ENCODE results near the gene ZNF175. TPM values are rescaled to one million over a fixed set of nuclear protein-coding genes. Genes with fewer than 3 reads are reported as not detected.

The ZNF175 gene
- total RNA-seq, 1 donor from 2014 or later: 15.1 TPM

- Histone ChIP-seq H3K9ac (ENCODE audit: low read length) (no peak overlapping the region), H3K27me3 (ENCODE audit: insufficient read depth, low read length) (no peaks in the 10 kb centered on the region), H2AFZ (ENCODE audit: low read depth, low read length) (no peak overlapping the region), H3K27ac (ENCODE audit: low read depth, low read length) (no peak overlapping the region), H3K4me3 (ENCODE audit: insufficient read depth, low read depth, low read length) (no peak overlapping the region), H3K9me3 (ENCODE audit: insufficient read depth, low read depth, low read length) (peaks cover 2% of the 10 kb centered on the region), H3K4me2 (ENCODE audit: low read length) (no peak overlapping the region), H3K36me3 (ENCODE audit: insufficient read depth, low read length) (no peaks in the 10 kb centered on the region), H4K20me1 (ENCODE audit: insufficient read depth, low read length) (no peaks in the 10 kb centered on the region), H3K79me2 (ENCODE audit: insufficient read depth, low read length) (no peaks in the 10 kb centered on the region), H3K4me1 (ENCODE audit: insufficient read depth, low read length) (no peaks in the 10 kb centered on the region)
- TF ChIP-seq, protein P1, sequence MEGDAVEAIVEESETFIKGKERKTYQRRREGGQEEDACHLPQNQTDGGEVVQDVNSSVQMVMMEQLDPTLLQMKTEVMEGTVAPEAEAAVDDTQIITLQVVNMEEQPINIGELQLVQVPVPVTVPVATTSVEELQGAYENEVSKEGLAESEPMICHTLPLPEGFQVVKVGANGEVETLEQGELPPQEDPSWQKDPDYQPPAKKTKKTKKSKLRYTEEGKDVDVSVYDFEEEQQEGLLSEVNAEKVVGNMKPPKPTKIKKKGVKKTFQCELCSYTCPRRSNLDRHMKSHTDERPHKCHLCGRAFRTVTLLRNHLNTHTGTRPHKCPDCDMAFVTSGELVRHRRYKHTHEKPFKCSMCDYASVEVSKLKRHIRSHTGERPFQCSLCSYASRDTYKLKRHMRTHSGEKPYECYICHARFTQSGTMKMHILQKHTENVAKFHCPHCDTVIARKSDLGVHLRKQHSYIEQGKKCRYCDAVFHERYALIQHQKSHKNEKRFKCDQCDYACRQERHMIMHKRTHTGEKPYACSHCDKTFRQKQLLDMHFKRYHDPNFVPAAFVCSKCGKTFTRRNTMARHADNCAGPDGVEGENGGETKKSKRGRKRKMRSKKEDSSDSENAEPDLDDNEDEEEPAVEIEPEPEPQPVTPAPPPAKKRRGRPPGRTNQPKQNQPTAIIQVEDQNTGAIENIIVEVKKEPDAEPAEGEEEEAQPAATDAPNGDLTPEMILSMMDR (IDR thresholded peaks at IDR 0.05; ENCODE audit: insufficient read depth, low read depth, low read length): peak; percentile 32
- TF ChIP-seq EZH2 (IDR thresholded peaks at IDR 0.05; ENCODE audit: insufficient read depth, low read length): no peak
- Mint-ChIP-seq H3K36me3 (ENCODE audit: low read depth, unreplicated experiment) (no peaks in the 10 kb centered on the region), H3K27ac (ENCODE audit: unreplicated experiment) (no peak overlapping the region), H3K4me1 (ENCODE audit: low read depth, unreplicated experiment) (no peaks in the 10 kb centered on the region), H3K27me3 (ENCODE audit: low read depth, unreplicated experiment) (no peaks in the 10 kb centered on the region), H3K9me3 (ENCODE audit: unreplicated experiment) (no peaks in the 10 kb centered on the region), H3K4me3 (ENCODE audit: unreplicated experiment) (no peak overlapping the region)
- FAIRE-seq (no peak), DNase-seq (ENCODE audit: low read depth) (no peak)
These were observed 66.4 kb downstream of the ZNF175 start for GRCh38 chr19:51637362-51637978.

GRCh38 chr19:51639916-51640315 lies 68.8 kb downstream of the ZNF175 start:
- Histone ChIP-seq H3K27ac (ENCODE audit: low read depth, low read length) (no peak overlapping the region), H3K9ac (ENCODE audit: low read length) (no peak overlapping the region), H3K4me3 (ENCODE audit: insufficient read depth, low read depth, low read length) (no peak overlapping the region), H2AFZ (ENCODE audit: low read depth, low read length) (no peak overlapping the region), H3K4me2 (ENCODE audit: low read length) (no peak overlapping the region), H3K27me3 (ENCODE audit: insufficient read depth, low read length) (no peaks in the 10 kb centered on the region), H3K4me1 (ENCODE audit: insufficient read depth, low read length) (no peaks in the 10 kb centered on the region), H4K20me1 (ENCODE audit: insufficient read depth, low read length) (no peaks in the 10 kb centered on the region), H3K9me3 (ENCODE audit: insufficient read depth, low read depth, low read length) (peaks cover 2% of the 10 kb centered on the region), H3K36me3 (ENCODE audit: insufficient read depth, low read length) (no peaks in the 10 kb centered on the region), H3K79me2 (ENCODE audit: insufficient read depth, low read length) (no peaks in the 10 kb centered on the region)
- DNase-seq (ENCODE audit: low read depth): no peak
- Mint-ChIP-seq H3K4me3 (ENCODE audit: unreplicated experiment) (no peak overlapping the region), H3K27me3 (ENCODE audit: low read depth, unreplicated experiment) (peaks cover 11% of the 10 kb centered on the region), H3K27ac (ENCODE audit: unreplicated experiment) (no peak overlapping the region), H3K9me3 (ENCODE audit: unreplicated experiment) (peaks cover 8% of the 10 kb centered on the region), H3K4me1 (ENCODE audit: low read depth, unreplicated experiment) (no peaks in the 10 kb centered on the region), H3K36me3 (ENCODE audit: low read depth, unreplicated experiment) (no peaks in the 10 kb centered on the region)
- TF ChIP-seq, protein P1 (IDR thresholded peaks at IDR 0.05; ENCODE audit: insufficient read depth, low read depth, low read length): no peak
- no peak for TF ChIP-seq EZH2 (IDR thresholded peaks at IDR 0.05; ENCODE audit: insufficient read depth, low read length)
- no peak for FAIRE-seq

DNA sequence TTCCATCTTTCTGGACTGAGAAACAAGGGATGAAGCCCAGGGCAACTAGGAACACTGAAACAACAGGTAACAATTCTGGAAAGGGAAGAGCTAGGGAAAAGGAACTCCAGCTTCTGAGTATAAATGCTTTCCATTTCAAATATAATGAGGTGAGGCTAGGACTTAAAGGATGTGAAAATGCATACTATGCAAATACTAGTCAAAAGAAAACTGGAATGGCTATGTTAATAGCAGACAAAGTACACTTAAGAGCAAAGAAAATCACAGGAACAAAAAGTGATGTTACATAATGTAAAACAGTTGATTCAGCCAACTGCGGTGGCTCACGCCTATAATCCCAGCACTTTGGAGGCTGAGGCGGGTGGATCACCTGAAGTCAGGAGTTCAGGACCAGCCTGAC lies 69.3 kb downstream of the ZNF175 start:
- no peak for FAIRE-seq
- H3K27me3 ChIP-seq (ENCODE audit: insufficient read depth, low read length): no peaks in the 10 kb centered on the region
- no peak overlapping the region for H3K27ac Mint-ChIP-seq (ENCODE audit: unreplicated experiment)
- no peaks in the 10 kb centered on the region for H3K36me3 ChIP-seq (ENCODE audit: insufficient read depth, low read length)
- H4K20me1 ChIP-seq (ENCODE audit: insufficient read depth, low read length): no peaks in the 10 kb centered on the region
- H3K4me2 ChIP-seq (ENCODE audit: low read length): no peak overlapping the region
- H3K9me3 Mint-ChIP-seq (ENCODE audit: unreplicated experiment): peaks cover 11% of the 10 kb centered on the region
- H3K4me1 ChIP-seq (ENCODE audit: insufficient read depth, low read length): no peaks in the 10 kb centered on the region
- no peaks in the 10 kb centered on the region for H3K4me1 Mint-ChIP-seq (ENCODE audit: low read depth, unreplicated experiment)
- peaks cover 2% of the 10 kb centered on the region for H3K9me3 ChIP-seq (ENCODE audit: insufficient read depth, low read depth, low read length)
- TF ChIP-seq, protein P1 (IDR thresholded peaks at IDR 0.05; ENCODE audit: insufficient read depth, low read depth, low read length): no peak
- no peak for TF ChIP-seq EZH2 (IDR thresholded peaks at IDR 0.05; ENCODE audit: insufficient read depth, low read length)
- no peak overlapping the region for H3K4me3 ChIP-seq (ENCODE audit: insufficient read depth, low read depth, low read length)
- no peaks in the 10 kb centered on the region for H3K36me3 Mint-ChIP-seq (ENCODE audit: low read depth, unreplicated experiment)
- no peak overlapping the region for H3K9ac ChIP-seq (ENCODE audit: low read length)
- H3K27ac ChIP-seq (ENCODE audit: low read depth, low read length): no peak overlapping the region
- no peak for DNase-seq (ENCODE audit: low read depth)
- H3K79me2 ChIP-seq (ENCODE audit: insufficient read depth, low read length): no peaks in the 10 kb centered on the region
- H3K4me3 Mint-ChIP-seq (ENCODE audit: unreplicated experiment): no peak overlapping the region
- peaks cover 11% of the 10 kb centered on the region for H3K27me3 Mint-ChIP-seq (ENCODE audit: low read depth, unreplicated experiment)
- H2AFZ ChIP-seq (ENCODE audit: low read depth, low read length): no peak overlapping the region
